PC-3 (cell line): ENCODE results near the gene HHAT. TPM values are rescaled to one million over a fixed set of nuclear protein-coding genes. Genes with fewer than 3 reads are reported as not detected.

Experiments used
- ATAC-seq: fragments of 200-7000 bp; cut with Tn5 transposase; 2 replicates; pipeline ENCODE4 v1.9.1; 2020; ENCODE audit warnings: mild to moderate bottlenecking, moderate library complexity
- BruUV-seq: library from RNA; stranded (reverse); fragments of 400-500 nt; replicated peaks from 2 replicates; lab custom pipeline; 2021; lab: Mats Ljungman, UMichigan
- CTCF ChIA-PET: fragments of 300-600 bp; sonication (Branson Sonifier 250); formaldehyde crosslinking; loops from one replicate; lab custom pipeline; 2022; ENCODE audit warnings: antibody characterized with exemption; lab: Charles Lee
- POLR2A ChIA-PET: fragments of 300-600 bp; sonication (Branson Sonifier 250); formaldehyde crosslinking; loops from one replicate; lab custom pipeline; 2022; ENCODE audit warnings: antibody characterized with exemption; ENCODE audit not compliant: unreplicated experiment; lab: Charles Lee
- DNase-seq: peaks from one replicate; pipeline ENCODE4 v3.0.0-alpha.2; 2015
- H2AFZ ChIP-seq: fragments of 300-600 bp; sonication (generic); 2 replicates; pipeline ENCODE4 v1.6.0; 2016; ENCODE audit warnings: antibody characterized with exemption, low read length
- H3F3A ChIP-seq: fragments of 300-600 bp; sonication (generic); one replicate; pipeline ENCODE4 v1.6.0; 2017; ENCODE audit warnings: antibody characterized with exemption, low read length, control low read depth, mild to moderate bottlenecking; ENCODE audit not compliant: unreplicated experiment
- H3K27ac ChIP-seq: fragments of 300-600 bp; sonication (generic); 2 replicates; pipeline ENCODE4 v1.5.1; 2016; ENCODE audit warnings: mild to moderate bottlenecking, low read length
- H3K27me3 ChIP-seq: fragments of 300-600 bp; sonication (generic); 2 replicates; pipeline ENCODE4 v1.6.1; 2016; ENCODE audit warnings: low read length, mixed read lengths
- H3K36me3 ChIP-seq: fragments of 300-600 bp; sonication (generic); 2 replicates; pipeline ENCODE4 v1.6.1; 2016; ENCODE audit warnings: low read depth, mixed run types, low read length, mixed read lengths
- H3K4me1 ChIP-seq: fragments of 300-600 bp; sonication (generic); 2 replicates; pipeline ENCODE4 v1.5.1; 2016; ENCODE audit warnings: low read length; ENCODE audit not compliant: insufficient read depth
- H3K4me2 ChIP-seq: fragments of 300-600 bp; sonication (generic); 2 replicates; pipeline ENCODE4 v1.6.0; 2016; ENCODE audit warnings: low read length
- H3K4me3 ChIP-seq: fragments of 300-600 bp; sonication (generic); 2 replicates; pipeline ENCODE4 v1.5.1; 2016; ENCODE audit warnings: mild to moderate bottlenecking, low read length, mixed read lengths
- H3K79me2 ChIP-seq: fragments of 300-600 bp; sonication (generic); 2 replicates; pipeline ENCODE4 v1.6.1; 2017; ENCODE audit warnings: low read length, mixed read lengths
- H3K9ac ChIP-seq: fragments of 300-600 bp; sonication (generic); 2 replicates; pipeline ENCODE4 v1.6.0; 2016; ENCODE audit warnings: mild to moderate bottlenecking, low read length
- H3K9me2 ChIP-seq: fragments of 300-600 bp; sonication (generic); replicated peaks from 2 replicates; pipeline ENCODE4 v1.6.1; 2016; ENCODE audit warnings: mixed run types, low read length, mixed read lengths
- H3K9me3 ChIP-seq: fragments of 300-600 bp; sonication (generic); 2 replicates; pipeline ENCODE4 v1.6.1; 2016; ENCODE audit warnings: low read length, mixed read lengths
- H4K20me1 ChIP-seq: fragments of 300-600 bp; sonication (generic); 2 replicates; pipeline ENCODE4 v1.6.1; 2016; ENCODE audit warnings: low read length, mixed read lengths
- CTCF ChIP-seq: fragments of 300-600 bp; sonication (generic); conservative IDR thresholded peaks from 2 replicates; pipeline ENCODE4 v1.5.1; 2017; ENCODE audit warnings: antibody characterized with exemption, low read depth, mild to moderate bottlenecking, low read length
- EZH2 ChIP-seq: fragments of 300-600 bp; sonication (generic); IDR thresholded peaks from one replicate; pipeline ENCODE4 v1.6.1; 2017; ENCODE audit warnings: antibody characterized with exemption, mild to moderate bottlenecking, low read length; ENCODE audit not compliant: unreplicated experiment
- EZH2phosphoT487 ChIP-seq: fragments of 300-600 bp; sonication (generic); IDR thresholded peaks from 2 replicates; pipeline ENCODE4 v1.6.1; 2018; ENCODE audit warnings: mild to moderate bottlenecking, antibody characterized with exemption, low read length, borderline replicate concordance
- intact Hi-C: fragments of 100-400 bp; cut with micrococcal nuclease; formaldehyde crosslinking; loops from 2 replicates; pipeline ENCODE4 v1.9.0; 2023
- total RNA-seq: library from RNA; depleted of rRNA; stranded (reverse); fragments of >200 nt; gene quantifications from 2 replicates; pipeline ENCODE4 v1.2.3, GENCODE V29; 2014

HHAT gene
- total RNA-seq, 1 experiment from 2014 or later, result 3.4 TPM

GRCh38 chr1:210321552-210321951 lies 7.2 kb upstream of the HHAT start:
- Histone ChIP-seq H3K4me2 (no peak overlapping the region), H4K20me1 (no peaks in the 10 kb centered on the region), H3K36me3 (no peaks in the 10 kb centered on the region), H3K9ac (no peak overlapping the region), H3F3A (no peaks in the 10 kb centered on the region), H2AFZ (no peak overlapping the region), H3K4me1 (no peaks in the 10 kb centered on the region), H3K4me3 (no peak overlapping the region), H3K27ac (no peak overlapping the region), H3K9me2 (no peaks in the 10 kb centered on the region), H3K27me3 (0 out of 2 replicates have a peak, but pooled peaks cover 2% of the 10 kb centered on the region), H3K79me2 (no peaks in the 10 kb centered on the region), H3K9me3 (no peaks in the 10 kb centered on the region)
- DNase-seq (no peak), ATAC-seq (no peak)
- BruUV-seq, result no TSS peak
- POLR2A ChIA-PET, result no interaction called here
- TF ChIP-seq EZH2phosphoT487, result no peak
- TF ChIP-seq EZH2, result no peak
- no peak for TF ChIP-seq CTCF
- CTCF ChIA-PET, result no interaction called here
- intact Hi-C loops, result no loop called here

DNA sequence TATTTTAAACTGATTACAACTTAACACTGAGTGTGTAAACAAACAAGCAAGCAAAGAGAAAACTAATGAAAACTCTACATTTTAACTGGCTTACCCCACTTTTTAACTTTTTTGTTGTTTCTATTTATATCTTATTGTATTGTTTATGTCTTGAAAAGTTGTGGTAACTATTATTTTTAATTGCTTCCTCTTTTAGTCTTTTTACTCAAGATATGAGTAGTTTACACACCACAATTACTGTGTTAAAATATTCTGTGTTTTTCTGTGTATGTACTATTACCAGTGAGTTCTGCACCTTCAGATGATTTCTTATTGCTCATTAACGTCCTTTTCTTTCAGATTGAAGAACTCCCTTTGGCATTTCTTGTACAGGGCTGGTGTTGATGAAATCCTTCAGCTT lies 4.7 kb upstream of the HHAT start:
- no peaks in the 10 kb centered on the region for H3K79me2 ChIP-seq
- DNase-seq (no peak), ATAC-seq (no peak)
- CTCF ChIA-PET, result no interaction called here
- intact Hi-C loops, result no loop called here
- no peak overlapping the region for H3K9ac ChIP-seq
- no peaks in the 10 kb centered on the region for H3K27me3 ChIP-seq
- POLR2A ChIA-PET, result no interaction called here
- no peaks in the 10 kb centered on the region for H4K20me1 ChIP-seq
- no peaks in the 10 kb centered on the region for H3F3A ChIP-seq
- no peak overlapping the region for H3K4me3 ChIP-seq
- no peak overlapping the region for H2AFZ ChIP-seq
- H3K4me2 ChIP-seq, result no peak overlapping the region
- no peak overlapping the region for H3K27ac ChIP-seq
- BruUV-seq, result no TSS peak
- no peaks in the 10 kb centered on the region for H3K9me2 ChIP-seq
- no peaks in the 10 kb centered on the region for H3K36me3 ChIP-seq
- H3K9me3 ChIP-seq, result no peaks in the 10 kb centered on the region
- TF ChIP-seq EZH2phosphoT487, result no peak
- TF ChIP-seq EZH2, result no peak
- no peak for TF ChIP-seq CTCF
- H3K4me1 ChIP-seq, result peaks cover 7% of the 10 kb centered on the region

GRCh38 chr1:210325026-210325670 lies 3.6 kb upstream of the HHAT start:
- H3K4me3 ChIP-seq, result no peak overlapping the region
- TF ChIP-seq EZH2phosphoT487, result no peak
- no peak for TF ChIP-seq EZH2
- no peak for TF ChIP-seq CTCF
- DNase-seq, result no peak
- BruUV-seq, result no TSS peak
- no peak overlapping the region for H3K27ac ChIP-seq
- H3K4me2 ChIP-seq, result no peak overlapping the region
- no peak overlapping the region for H2AFZ ChIP-seq
- CTCF ChIA-PET, result no interaction called here
- ATAC-seq, result no peak
- no peaks in the 10 kb centered on the region for H3K9me3 ChIP-seq
- H3K79me2 ChIP-seq, result no peaks in the 10 kb centered on the region
- peaks cover 16% of the 10 kb centered on the region for H3K4me1 ChIP-seq
- intact Hi-C loops, result no loop called here
- H4K20me1 ChIP-seq, result no peaks in the 10 kb centered on the region
- POLR2A ChIA-PET, result no interaction called here
- no peaks in the 10 kb centered on the region for H3K27me3 ChIP-seq
- H3K36me3 ChIP-seq, result no peaks in the 10 kb centered on the region
- no peaks in the 10 kb centered on the region for H3F3A ChIP-seq
- no peaks in the 10 kb centered on the region for H3K9me2 ChIP-seq
- no peak overlapping the region for H3K9ac ChIP-seq
